HepG2 (cell line): ENCODE measurements around the gene NOS1AP. TPM values are rescaled to one million over a fixed set of nuclear protein-coding genes. Genes with fewer than 3 reads are reported as not detected.
A peak's percentile ranks its signal among the peaks of the same experiment; 100 is the strongest.

Experiments
- ARHGAP35 ChIP-seq: sonication (generic); formaldehyde crosslinking; IDR thresholded peaks from 2 replicates; pipeline ENCODE4 v1.9.0; 2022; ENCODE audit warnings: mild to moderate bottlenecking, inconsistent platforms, moderate library complexity, missing genetic modification reagents, borderline replicate concordance
- ARNTL ChIP-seq: sonication (generic); formaldehyde crosslinking; IDR thresholded peaks from 2 replicates; pipeline ENCODE4 v1.4.0; 2020; ENCODE audit warnings: mild to moderate bottlenecking, missing genetic modification reagents
- ETV5 ChIP-seq: IDR thresholded peaks from 2 replicates; pipeline ENCODE4 v1.6.1; 2018; ENCODE audit warnings: missing biosample characterization, missing genetic modification reagents, inconsistent platforms, borderline replicate concordance
- FLYWCH1 ChIP-seq: sonication (generic); formaldehyde crosslinking; IDR thresholded peaks from 2 replicates; pipeline ENCODE4 v1.8.1; 2023; ENCODE audit warnings: mild to moderate bottlenecking, missing genetic modification reagents
- FOXC1 ChIP-seq: sonication (generic); formaldehyde crosslinking; IDR thresholded peaks from 2 replicates; pipeline ENCODE4 v1.8.0; 2022; ENCODE audit warnings: mild to moderate bottlenecking, missing genetic modification reagents, borderline replicate concordance
- HDAC6 ChIP-seq: fragments of 200-600 bp; sonication (generic); IDR thresholded peaks from 2 replicates; pipeline ENCODE4 v1.7.0; 2017; ENCODE audit warnings: mild to moderate bottlenecking, antibody characterized with exemption, low read length, low read depth
- HNRNPL ChIP-seq: fragments of 200-400 bp; formaldehyde crosslinking; IDR thresholded peaks from 2 replicates; pipeline ENCODE4 v1.6.1; 2017; ENCODE audit warnings: mild to moderate bottlenecking, low read depth, low read length
- HOXA7 ChIP-seq: sonication (generic); formaldehyde crosslinking; IDR thresholded peaks from 2 replicates; pipeline ENCODE4 v1.8.1; 2022; ENCODE audit warnings: mild to moderate bottlenecking, missing genetic modification reagents, moderate library complexity
- KLF13 ChIP-seq: sonication (generic); formaldehyde crosslinking; IDR thresholded peaks from 2 replicates; pipeline ENCODE4 v1.4.0; 2020; ENCODE audit warnings: mild to moderate bottlenecking, missing genetic modification reagents
- MYC ChIP-seq: sonication (generic); formaldehyde crosslinking; IDR thresholded peaks from 2 replicates; pipeline ENCODE4 v1.9.0; 2021; ENCODE audit warnings: missing genetic modification reagents, borderline replicate concordance
- NFKBIZ ChIP-seq: IDR thresholded peaks from 2 replicates; pipeline ENCODE4 v1.6.1; 2018; ENCODE audit warnings: missing genetic modification reagents, missing compliant biosample characterization
- NR2F1 ChIP-seq, 2 experiments: fragments of 450-650 bp in 1 of 2; formaldehyde crosslinking in 1 of 2; IDR thresholded peaks; 2 replicates each; pipeline versions ENCODE4 v1.5.0 to v1.6.1; 2016 to 2020; ENCODE audit warnings: mild to moderate bottlenecking in 1 of 2, missing compliant biosample characterization in 1 of 2, missing genetic modification reagents in 1 of 2, moderate library complexity in 1 of 2
- SOX13 ChIP-seq, 3 experiments: fragments of 450-650 bp in 1 of 3; sonication (generic) in 1 of 3; formaldehyde crosslinking in 1 of 3; IDR thresholded peaks in 2 of 3; conservative IDR thresholded peaks in 1 of 3; 2 replicates each; pipeline versions ENCODE4 v1.5.0 to v1.6.1; 2016 to 2020; ENCODE audit warnings: antibody characterized with exemption in 1 of 3, mild to moderate bottlenecking in 1 of 3, missing compliant biosample characterization in 1 of 3, missing genetic modification reagents in 1 of 3, moderate library complexity in 1 of 3
- ZBTB21 ChIP-seq: sonication (generic); formaldehyde crosslinking; IDR thresholded peaks from 2 replicates; pipeline ENCODE4 v1.4.0; 2020; ENCODE audit warnings: missing genetic modification reagents
- ZFP82 ChIP-seq: sonication (generic); formaldehyde crosslinking; IDR thresholded peaks from 2 replicates; pipeline ENCODE4 v1.5.1; 2020; ENCODE audit warnings: mild to moderate bottlenecking, missing genetic modification reagents, borderline replicate concordance
- ZFP90 ChIP-seq: sonication (generic); formaldehyde crosslinking; IDR thresholded peaks from 2 replicates; pipeline ENCODE4 v1.8.0; 2022; ENCODE audit warnings: missing genetic modification reagents, mild to moderate bottlenecking, inconsistent platforms, borderline replicate concordance
- ZNF724P ChIP-seq: sonication (generic); formaldehyde crosslinking; IDR thresholded peaks from 2 replicates; pipeline ENCODE4 v1.8.0; 2022; ENCODE audit warnings: missing genetic modification reagents, borderline replicate concordance
- ZNF747 ChIP-seq: sonication (generic); formaldehyde crosslinking; IDR thresholded peaks from 2 replicates; pipeline ENCODE4 v1.8.1; 2023; ENCODE audit warnings: missing genetic modification reagents, mild to moderate bottlenecking, borderline replicate concordance
- ZNF75D ChIP-seq: sonication (generic); formaldehyde crosslinking; IDR thresholded peaks from 2 replicates; pipeline ENCODE4 v1.8.1; 2023; ENCODE audit warnings: missing genetic modification reagents, mild to moderate bottlenecking, borderline replicate concordance
- ZNF772 ChIP-seq: sonication (generic); formaldehyde crosslinking; IDR thresholded peaks from 2 replicates; pipeline ENCODE4 v1.5.0; 2020; ENCODE audit warnings: mild to moderate bottlenecking, missing genetic modification reagents
- polyA plus RNA-seq, 8 experiments: library from polyadenylated mRNA; depleted of rRNA in 3 of 8; stranded (reverse) in 7 of 8; unstranded in 1 of 8; fragments of >200 nt; fragmentation: Illumina TruSeq in 4 of 8; extraction: Trizol in 4 of 8; gene quantifications; 2 replicates each; pipeline versions ENCODE4 v1.2.1 to v1.2.3, GENCODE V29; 2011 to 2016; ENCODE audit warnings: low read depth in 4 of 8, missing spikeins in 1 of 8, mixed read lengths in 1 of 8; ENCODE audit not compliant: insufficient read depth in 1 of 8
- total RNA-seq, 5 experiments: library from RNA; depleted of rRNA; stranded (reverse); fragments of >200 nt; fragmentation: Illumina TruSeq; extraction: Trizol; gene quantifications; 2 replicates each; pipeline ENCODE4 v1.2.3, GENCODE V29; 2016; ENCODE audit warnings: low read depth in 1 of 5
- TF ChIP-seq, protein P1 (sequence below): IDR thresholded peaks from 2 replicates; pipeline ENCODE4 v1.6.1; 2016
- TF ChIP-seq, protein P2 (sequence below): sonication (generic); formaldehyde crosslinking; IDR thresholded peaks from 2 replicates; pipeline ENCODE4 v1.9.0; 2022; ENCODE audit warnings: low read depth, missing genetic modification reagents
- TF ChIP-seq, protein P3 (sequence below): sonication (generic); formaldehyde crosslinking; IDR thresholded peaks from 2 replicates; pipeline ENCODE4 v1.9.0; 2022; ENCODE audit warnings: missing genetic modification reagents, mild to moderate bottlenecking, borderline replicate concordance

NOS1AP gene
- total and polyA plus RNA-seq, 2 of the 13 experiments (the other 11 are each of a cell fraction or from before 2014, with no cell fraction given), result 2.0 to 3.3 TPM

DNA sequence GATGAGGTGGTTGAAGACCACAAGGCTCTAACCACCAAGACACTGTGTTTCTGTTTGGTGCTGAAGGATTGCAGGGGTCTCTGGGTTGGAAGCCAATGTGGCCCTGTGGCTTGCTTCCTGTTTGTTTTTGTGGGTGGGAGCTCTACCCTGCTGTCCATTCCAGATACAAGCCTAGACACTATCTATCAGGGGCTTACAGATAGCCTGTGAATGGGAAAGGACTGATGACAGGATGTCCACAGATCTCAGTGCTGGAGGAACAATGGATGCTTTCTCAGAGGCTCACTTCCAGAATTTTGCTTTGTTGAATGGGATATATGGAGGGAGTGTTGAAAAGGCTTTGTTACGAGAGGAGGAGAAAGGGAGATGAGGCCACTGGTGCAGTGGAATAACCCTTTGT, 69.7 kb downstream of the NOS1AP start (continued):
- TF ChIP-seq, protein P1, sequence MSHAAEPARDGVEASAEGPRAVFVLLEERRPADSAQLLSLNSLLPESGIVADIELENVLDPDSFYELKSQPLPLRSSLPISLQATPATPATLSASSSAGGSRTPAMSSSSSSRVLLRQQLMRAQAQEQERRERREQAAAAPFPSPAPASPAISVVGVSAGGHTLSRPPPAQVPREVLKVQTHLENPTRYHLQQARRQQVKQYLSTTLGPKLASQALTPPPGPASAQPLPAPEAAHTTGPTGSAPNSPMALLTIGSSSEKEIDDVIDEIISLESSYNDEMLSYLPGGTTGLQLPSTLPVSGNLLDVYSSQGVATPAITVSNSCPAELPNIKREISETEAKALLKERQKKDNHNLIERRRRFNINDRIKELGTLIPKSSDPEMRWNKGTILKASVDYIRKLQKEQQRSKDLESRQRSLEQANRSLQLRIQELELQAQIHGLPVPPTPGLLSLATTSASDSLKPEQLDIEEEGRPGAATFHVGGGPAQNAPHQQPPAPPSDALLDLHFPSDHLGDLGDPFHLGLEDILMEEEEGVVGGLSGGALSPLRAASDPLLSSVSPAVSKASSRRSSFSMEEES, result no peak
- no peak for TF ChIP-seq ZBTB21
- TF ChIP-seq ZNF724P (CRISPR knock-in tag), result no peak
- TF ChIP-seq SOX13 (IDR thresholded peaks at IDR 0.05), result no peak
- peak in 1 of 2 experiments; percentile 89; a peak in 2 of 4 replicates for TF ChIP-seq SOX13 (CRISPR knock-in tag; conservative IDR thresholded peaks at IDR 0.05 in 1 of 2, IDR thresholded peaks at IDR 0.05 in 1 of 2)
- no peak for TF ChIP-seq FLYWCH1
- peak; percentile 33; the same call in 1 of the 2 replicates for TF ChIP-seq ETV5 (CRISPR knock-in tag)
- no peak for TF ChIP-seq HOXA7 (CRISPR knock-in tag)
- no peak for TF ChIP-seq ZFP82 (CRISPR knock-in tag)
- TF ChIP-seq, protein P2, sequence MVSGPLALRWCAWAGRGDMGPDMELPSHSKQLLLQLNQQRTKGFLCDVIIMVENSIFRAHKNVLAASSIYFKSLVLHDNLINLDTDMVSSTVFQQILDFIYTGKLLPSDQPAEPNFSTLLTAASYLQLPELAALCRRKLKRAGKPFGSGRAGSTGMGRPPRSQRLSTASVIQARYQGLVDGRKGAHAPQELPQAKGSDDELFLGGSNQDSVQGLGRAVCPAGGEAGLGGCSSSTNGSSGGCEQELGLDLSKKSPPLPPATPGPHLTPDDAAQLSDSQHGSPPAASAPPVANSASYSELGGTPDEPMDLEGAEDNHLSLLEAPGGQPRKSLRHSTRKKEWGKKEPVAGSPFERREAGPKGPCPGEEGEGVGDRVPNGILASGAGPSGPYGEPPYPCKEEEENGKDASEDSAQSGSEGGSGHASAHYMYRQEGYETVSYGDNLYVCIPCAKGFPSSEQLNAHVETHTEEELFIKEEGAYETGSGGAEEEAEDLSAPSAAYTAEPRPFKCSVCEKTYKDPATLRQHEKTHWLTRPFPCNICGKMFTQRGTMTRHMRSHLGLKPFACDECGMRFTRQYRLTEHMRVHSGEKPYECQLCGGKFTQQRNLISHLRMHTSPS (CRISPR knock-in tag), result no peak
- TF ChIP-seq HNRNPL, result no peak
- TF ChIP-seq MYC, result no peak
- no peak for TF ChIP-seq KLF13 (CRISPR knock-in tag)
- no peak for TF ChIP-seq ARNTL (CRISPR knock-in tag)
- TF ChIP-seq ZFP90, result 0 out of 2 replicates have a peak, but pooled peaks have one; percentile 23
- TF ChIP-seq FOXC1, result no peak
- no peak for TF ChIP-seq NR2F1 (CRISPR knock-in tag; IDR thresholded peaks at IDR 0.05)
- TF ChIP-seq, protein P3, sequence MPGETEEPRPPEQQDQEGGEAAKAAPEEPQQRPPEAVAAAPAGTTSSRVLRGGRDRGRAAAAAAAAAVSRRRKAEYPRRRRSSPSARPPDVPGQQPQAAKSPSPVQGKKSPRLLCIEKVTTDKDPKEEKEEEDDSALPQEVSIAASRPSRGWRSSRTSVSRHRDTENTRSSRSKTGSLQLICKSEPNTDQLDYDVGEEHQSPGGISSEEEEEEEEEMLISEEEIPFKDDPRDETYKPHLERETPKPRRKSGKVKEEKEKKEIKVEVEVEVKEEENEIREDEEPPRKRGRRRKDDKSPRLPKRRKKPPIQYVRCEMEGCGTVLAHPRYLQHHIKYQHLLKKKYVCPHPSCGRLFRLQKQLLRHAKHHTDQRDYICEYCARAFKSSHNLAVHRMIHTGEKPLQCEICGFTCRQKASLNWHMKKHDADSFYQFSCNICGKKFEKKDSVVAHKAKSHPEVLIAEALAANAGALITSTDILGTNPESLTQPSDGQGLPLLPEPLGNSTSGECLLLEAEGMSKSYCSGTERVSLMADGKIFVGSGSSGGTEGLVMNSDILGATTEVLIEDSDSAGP (CRISPR knock-in tag), result no peak
- TF ChIP-seq HDAC6, result no peak
- no peak for TF ChIP-seq ZNF75D (CRISPR knock-in tag)
- no peak for TF ChIP-seq NFKBIZ (CRISPR knock-in tag)
- no peak for TF ChIP-seq ZNF772 (CRISPR knock-in tag)
- no peak for TF ChIP-seq ZNF747 (CRISPR knock-in tag)
- no peak for TF ChIP-seq ARHGAP35 (CRISPR knock-in tag)
